Activated CD4-positive, alpha-beta T cell treated with anti-CD3 and anti-CD28 coated beads, Interleukin-2, amount 50 U/mL, for 4 hours (primary cell): ENCODE data around the gene IMMP2L.
"Not testable (repeated sequence)": the region's sequence is repeated elsewhere in the genome, so short reads cannot be mapped to it uniquely, and the experiment has no call there.

Source experiments
- DNase-seq, 2 experiments: peaks; one replicate each; pipeline ENCODE4 v3.0.0-alpha.2; 2020

IMMP2L gene

DNA sequence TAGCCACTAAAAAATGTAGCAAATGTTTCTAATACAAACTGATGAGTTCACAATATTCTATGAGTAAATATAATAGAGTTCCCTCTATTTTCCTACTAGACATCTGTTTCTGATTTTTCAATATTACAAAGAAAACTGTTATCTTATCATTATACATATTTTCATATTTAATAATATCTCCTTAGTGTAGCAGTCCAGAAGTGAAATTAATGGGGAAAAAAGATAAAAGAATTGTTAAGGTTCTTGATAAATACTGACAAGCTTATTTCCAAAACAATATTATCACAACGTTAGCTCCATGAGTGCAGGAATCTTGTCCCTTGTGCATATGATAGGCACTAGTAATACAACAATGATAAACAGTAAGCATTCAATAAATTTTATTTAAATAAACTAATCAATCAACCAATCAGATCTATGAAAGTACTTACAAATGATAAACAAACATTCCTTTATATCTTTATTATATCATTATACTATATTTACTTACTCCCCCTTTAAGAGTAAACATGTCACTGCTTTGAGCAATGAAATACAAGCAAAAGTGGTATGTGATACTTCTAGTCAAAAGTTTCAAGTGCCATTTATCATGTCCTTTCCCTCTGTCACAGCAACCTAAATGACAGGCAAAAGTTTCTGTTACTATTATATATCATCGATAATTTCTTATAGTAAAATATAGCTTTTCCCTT lies 103.1 kb downstream of the IMMP2L start:
- DNase-seq: no peak

DNA sequence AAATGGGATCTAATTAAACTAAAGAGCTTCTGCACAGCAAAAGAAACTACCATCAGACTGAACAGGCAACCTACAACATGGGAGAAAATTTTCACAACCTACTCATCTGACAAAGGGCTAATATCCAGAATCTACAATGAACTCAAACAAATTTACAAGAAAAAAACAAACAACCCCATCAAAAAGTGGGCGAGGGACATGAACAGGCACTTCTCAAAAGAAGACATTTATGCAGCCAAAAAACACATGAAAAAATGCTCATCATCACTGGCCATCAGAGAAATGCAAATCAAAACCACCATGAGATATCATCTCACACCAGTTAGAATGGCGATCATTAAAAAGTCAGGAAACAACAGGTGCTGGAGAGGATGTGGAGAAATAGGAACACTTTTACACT lies 111.6 kb downstream of the IMMP2L start:
- not testable (repeated sequence) for DNase-seq

DNA sequence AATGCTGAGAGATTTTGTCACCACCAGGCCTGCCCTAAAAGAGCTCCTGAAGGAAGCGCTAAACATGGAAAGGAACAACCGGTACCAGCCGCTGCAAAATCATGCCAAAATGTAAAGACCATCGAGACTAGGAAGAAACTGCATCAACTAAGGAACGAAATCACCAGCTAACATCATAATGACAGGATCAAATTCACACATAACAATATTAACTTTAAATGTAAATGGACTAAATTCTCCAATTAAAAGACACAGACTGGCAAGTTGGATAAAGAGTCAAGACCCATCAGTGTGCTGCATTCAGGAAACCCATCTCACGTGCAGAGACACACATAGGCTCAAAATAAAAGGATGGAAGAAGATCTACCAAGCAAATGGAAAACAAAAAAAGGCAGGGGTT lies 114.8 kb downstream of the IMMP2L start:
- not testable (repeated sequence) for DNase-seq

DNA sequence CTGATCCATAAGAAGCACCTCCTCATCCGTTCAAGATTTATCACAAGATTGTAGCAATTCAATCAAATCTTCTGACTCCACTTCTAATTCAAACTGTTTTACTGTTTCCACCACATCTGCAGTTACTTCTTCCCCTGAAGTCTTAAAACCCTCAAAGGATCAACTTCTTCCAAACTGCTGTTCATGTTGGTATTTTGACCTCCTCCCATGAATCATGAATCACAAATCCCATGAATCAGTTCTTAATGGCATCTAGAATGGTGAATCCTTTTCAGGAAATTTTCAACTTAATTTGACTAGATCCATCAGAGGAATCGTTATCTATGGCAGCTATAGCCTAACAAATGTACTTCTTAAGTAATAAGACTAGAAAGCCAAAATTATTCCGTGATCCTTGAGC lies 122.3 kb downstream of the IMMP2L start:
- DNase-seq: no peak

DNA sequence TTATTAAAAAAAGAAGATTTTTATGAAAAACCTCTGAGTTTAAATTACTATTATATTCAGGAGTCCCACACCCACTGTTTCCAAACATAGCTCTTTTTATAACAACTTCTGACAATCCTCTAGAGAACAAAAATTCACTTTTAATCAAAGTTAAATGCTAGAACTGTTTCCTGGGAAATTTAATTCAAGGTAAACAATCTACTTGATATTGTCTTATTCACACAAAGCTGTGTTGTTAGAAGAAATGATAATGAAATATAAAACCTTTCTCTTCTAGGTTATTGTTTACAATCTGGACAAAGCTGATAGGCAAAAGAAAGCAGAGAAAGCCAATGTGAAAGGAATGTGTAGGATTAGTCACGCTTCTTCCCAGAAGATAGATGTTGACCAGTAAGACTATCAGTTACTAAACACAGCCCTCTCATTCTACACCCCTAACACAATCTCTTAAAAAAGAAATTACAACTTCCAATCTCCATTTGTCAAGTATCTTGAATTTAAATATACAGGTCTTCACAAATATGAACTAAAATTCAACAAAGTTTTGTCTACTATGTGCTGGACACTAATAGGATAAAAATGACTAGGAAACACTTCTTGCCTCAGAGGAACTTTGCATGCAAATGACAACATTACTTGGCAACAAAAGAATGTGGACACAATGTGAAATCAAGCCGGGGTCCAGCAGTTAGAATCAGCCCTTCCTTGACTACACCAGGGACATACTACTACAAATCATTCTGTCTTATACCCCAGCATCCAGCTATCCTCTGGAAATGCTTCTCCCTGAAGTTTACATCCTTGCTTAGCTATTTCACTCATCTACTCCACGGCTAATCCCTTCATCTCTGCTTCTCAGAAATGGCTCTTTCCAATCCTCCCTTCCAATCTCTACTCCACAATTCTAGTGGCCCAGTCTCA lies 123.7 kb downstream of the IMMP2L start:
- no peak for DNase-seq

DNA sequence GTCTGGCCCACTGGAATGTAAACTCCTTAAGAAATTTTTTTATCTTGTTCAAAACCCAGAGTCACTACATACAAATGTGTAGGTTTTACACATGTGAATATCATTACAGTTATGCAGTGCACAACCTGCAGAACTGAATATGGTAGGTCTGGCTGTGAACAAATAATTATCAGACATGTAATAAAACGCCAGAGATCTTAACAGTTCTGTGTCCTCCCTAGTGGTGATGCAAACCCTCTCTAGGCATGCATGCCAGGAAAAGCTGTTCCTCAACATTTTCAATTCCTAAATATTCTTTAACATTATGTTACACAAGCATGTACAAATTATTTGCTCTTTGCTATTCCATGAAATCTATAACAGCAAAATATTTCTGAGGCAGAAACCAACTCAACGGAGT lies 124.6 kb downstream of the IMMP2L start:
- no peak for DNase-seq

DNA sequence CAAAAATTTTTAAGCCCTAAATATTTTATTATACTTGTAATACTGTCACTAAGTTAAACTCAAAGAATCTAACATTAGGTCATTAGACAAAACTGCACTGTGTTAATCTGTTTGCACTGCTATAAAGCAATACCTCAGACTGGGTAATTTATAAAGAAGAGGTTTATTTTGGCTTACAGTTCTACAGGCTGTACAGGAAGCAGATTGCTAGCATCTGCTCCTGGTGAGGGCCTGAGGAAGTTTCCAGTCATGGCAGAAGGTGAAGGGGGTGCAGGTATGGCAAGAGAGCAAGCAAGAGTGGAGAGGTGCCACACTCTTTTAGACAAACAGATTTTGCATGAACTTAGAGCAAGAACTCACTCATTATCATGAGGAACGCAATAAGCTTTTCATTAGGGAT lies 125.7 kb downstream of the IMMP2L start:
- no peak for DNase-seq

DNA sequence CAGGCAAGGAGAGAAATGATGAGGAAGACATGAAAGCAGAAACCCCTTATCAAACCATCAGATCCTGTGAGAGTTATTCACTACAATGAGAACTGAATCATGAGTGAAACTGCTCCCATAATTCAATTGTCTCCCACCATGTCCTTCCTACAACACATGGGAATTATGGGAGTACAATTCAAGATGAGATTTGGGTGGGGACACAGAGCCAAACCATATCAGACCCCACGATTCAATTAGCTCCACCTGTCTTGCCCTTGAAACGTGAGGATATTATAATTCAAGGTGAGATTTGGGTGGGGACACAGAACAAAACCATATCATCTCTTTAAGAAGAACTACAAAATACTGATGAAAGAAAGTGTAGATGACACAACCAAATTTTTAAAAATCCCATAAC lies 128.9 kb downstream of the IMMP2L start:
- DNase-seq: no peak

DNA sequence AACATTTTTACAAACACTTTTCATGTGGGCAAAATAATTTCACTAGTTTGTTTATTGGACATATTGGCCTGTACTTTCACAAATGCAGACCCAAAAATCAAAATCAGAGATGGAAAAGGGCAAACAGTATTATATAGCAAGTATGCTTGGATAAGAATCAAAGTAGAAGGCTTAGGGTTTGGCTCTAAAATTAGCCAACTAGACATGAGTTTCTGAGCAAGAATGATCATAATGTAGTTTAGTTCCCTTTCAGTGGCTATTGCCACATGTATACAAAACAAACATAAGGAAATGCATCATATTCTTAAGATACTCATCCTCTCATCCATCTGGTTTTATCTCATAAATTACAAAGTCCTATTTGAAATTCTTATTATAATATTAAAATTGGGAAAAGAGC lies 132.5 kb downstream of the IMMP2L start:
- no peak for DNase-seq

DNA sequence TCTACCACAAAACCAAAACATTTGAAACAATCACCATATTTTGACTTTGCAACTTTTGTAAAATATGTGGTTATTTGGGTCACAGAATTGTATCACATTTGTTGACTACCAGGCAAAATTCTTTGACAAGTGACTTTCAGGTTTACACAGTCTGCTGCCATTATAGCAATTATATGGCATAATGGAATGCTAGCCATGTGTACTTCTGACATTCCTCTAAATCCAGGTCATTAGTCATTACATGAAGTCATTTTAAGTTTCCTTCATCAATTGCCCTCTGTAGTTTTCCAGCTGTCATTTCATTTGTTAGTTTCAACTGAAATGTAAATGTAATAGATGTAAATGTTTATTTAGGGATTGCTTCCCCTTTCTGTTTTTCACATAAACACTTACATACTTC lies 137.5 kb downstream of the IMMP2L start:
- no peak for DNase-seq

DNA sequence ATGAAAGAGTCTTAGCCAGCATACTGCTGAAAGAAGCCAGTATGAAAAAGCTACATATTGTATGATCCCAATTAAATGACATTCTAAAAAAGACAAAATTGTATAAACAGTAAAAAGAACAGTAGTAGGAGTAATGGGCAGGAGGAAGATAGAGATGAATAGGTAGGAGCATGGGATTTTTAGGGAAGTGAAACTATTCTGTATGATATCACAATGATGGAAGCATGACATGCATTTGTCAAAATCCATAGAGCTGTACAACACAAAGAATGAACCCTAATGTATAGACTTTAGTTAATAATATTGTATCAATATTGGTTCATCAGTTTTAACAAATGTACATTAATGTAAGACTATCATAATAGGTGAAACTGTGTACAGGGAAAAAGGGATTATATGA lies 147.9 kb downstream of the IMMP2L start:
- DNase-seq: no peak

DNA sequence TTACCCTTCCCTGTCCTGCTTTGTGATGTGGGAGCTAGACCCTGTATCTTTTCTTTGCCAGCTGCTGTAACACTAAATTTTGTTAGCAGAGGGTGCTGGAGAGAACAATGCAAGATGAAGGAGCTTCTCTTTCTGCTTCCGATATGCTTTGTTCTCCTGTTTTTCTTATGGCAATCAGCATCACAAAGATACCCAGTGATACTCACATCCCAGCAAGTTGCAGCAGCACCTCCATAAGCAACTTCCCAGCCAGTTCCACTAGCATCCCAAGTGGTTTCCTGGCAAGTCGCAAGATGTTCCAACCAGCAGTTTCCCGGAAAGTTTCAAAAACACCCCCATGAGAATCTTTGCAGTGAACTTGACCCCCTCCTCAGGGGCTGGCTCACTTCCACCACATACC lies 148.6 kb downstream of the IMMP2L start:
- no peak for DNase-seq

DNA sequence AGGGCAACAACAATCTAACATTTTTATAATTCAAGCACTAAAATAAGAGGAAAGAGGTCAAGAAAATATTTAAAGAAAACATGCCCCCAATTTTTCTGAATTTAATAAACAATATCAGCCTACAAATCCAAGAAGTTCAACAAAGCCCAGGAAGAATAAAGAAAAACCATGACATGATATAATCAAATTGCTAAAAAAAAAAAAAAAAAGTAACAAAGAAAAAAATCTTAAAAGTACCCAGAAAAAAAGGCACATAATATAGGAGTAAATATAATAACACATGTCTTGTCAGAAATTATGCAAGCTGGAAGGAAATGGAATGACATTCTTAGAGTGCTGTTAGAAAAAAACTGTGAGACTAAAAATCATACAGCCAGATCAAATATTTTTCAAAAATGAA lies 151.4 kb downstream of the IMMP2L start:
- no peak for DNase-seq

DNA sequence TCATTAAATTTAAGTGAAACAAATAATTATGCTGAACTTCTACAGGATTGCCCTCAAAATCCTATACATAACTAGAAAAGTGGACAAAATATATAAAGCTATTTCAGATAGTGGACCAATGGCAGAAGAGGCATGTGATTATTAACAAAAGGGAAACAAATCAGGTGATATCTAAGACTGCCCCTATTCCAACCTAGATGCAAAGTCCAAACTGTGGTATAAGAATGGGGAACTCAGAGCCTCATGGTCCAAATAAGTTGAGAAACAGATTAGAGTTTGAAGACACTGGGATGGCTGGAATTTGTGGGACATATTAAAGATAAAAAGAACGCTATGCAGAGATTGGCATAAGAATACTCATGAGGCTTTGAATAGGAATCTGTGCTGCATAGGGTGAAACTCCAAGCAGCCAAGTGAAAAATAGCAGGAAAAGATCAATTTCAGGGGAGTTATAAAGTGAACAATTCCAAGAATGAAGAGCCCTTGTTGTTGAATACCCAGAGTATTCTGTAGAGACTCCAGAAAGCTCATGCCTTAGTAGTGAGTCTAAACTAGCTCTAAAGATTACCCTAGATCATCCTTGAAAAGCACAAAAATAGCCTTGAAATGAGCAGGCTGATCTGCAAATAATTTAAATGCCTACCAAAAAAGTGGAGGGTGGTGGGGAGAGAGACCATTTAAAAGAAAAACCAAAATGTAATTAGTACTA lies 152.4 kb downstream of the IMMP2L start:
- no peak for DNase-seq

DNA sequence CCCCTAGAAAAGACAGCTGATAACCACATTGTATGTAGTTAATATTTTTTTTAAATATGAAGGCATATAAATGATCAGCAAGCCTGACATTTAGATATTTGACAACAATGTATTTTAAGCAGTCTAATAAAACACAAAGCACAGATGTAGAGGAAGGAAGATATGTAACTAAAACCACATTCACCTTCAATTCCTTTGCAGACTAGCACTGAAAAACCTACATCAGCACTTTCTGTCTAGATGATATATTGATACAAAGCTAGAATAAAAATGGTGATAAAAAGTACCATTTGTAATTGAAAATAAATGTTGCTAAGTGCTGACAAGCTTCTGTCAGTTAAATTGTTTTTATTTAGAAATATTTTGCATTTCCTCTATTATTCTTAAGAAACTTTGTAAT lies 153.6 kb downstream of the IMMP2L start:
- DNase-seq: no peak

DNA sequence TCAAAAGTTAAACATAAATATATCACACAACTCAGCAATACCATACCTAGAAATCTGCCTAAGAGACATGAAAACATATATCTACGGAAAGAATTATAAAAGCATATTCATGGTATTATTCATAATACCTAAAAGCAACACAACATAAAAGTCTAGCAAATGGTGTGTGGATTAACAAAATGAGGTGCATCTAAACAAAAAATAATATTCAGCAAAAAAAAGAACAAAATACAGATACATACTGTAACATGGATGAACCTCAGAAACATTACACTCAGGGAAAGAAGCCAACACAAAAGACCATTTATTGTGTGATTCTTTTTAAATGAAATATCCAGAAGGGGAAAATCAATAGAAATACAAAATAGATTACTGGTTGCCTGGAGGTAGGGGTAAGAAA lies 155.0 kb downstream of the IMMP2L start:
- no peak for DNase-seq

DNA sequence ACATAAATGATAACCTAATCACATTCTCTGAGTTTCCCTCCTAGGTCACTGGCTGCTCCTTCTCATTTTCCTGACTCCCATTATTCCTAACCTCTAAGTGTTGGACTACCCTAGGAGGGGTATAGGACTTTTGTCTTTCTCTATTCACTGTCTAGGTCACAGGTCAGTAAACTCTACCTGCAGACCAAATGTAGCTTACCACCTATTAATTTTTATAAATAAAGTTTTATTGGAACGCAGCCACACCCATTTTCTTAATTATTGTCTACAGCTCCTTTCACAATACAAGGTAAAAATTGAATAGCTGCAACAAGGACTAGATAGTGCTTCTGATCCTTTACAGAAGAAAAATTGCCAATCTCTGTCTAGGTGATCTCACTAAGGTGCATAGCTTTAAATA lies 156.7 kb downstream of the IMMP2L start:
- DNase-seq: no peak

DNA sequence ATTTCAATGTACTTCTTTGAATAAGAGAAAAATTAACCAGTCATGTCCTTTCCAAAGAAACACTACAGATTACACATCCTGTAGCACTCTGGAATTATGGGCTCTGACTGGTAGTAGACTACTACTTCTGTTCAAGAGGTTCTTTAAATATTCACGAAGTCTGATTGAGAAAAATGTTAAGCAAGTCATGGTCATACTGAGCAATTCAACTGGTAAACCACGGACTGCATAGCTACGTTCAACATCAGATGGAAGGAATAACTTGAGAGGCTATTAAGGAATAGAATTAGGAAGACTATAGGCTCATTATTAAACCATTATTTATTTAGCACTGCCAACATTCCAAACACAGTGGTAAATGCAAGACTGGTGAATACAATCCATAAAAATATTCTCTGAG lies 160.8 kb downstream of the IMMP2L start:
- no peak for DNase-seq

DNA sequence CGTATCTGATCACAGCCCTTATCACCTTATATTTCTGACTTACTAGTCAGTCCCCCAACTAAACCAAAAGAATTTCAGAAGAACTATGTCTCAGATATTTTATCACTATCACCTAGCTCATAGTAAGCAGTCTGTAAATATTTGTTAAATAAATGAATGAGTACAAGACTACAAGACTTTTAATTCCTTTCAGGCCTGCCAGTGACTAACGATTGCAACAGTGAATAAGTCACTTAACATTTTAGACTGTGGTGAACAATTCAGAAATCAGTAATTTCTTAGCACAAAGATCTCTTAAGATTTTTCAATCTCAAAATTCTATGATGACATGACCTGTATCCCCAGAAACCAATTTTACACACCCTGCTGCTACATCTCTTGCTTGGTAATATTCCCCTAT lies 162.2 kb downstream of the IMMP2L start:
- DNase-seq: no peak

DNA sequence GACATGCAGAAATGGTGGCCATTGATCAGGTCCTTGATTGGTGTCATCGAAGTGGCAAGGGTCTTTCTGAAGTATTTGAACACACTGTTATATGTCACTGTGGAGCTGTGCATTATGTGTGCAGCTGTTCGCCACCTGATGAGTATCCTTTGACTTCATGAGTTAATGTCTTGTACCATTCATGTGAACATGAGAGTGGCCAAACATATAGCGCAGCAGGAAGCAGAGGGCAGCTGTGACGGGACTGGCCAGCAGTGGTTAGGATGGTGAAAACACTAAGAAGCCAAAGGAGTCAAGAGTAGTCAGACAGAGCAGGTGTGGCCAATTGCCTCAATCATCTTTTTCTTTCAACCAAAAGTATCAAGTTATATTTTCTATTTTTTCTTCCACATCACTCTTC lies 167.4 kb downstream of the IMMP2L start:
- no peak for DNase-seq

DNA sequence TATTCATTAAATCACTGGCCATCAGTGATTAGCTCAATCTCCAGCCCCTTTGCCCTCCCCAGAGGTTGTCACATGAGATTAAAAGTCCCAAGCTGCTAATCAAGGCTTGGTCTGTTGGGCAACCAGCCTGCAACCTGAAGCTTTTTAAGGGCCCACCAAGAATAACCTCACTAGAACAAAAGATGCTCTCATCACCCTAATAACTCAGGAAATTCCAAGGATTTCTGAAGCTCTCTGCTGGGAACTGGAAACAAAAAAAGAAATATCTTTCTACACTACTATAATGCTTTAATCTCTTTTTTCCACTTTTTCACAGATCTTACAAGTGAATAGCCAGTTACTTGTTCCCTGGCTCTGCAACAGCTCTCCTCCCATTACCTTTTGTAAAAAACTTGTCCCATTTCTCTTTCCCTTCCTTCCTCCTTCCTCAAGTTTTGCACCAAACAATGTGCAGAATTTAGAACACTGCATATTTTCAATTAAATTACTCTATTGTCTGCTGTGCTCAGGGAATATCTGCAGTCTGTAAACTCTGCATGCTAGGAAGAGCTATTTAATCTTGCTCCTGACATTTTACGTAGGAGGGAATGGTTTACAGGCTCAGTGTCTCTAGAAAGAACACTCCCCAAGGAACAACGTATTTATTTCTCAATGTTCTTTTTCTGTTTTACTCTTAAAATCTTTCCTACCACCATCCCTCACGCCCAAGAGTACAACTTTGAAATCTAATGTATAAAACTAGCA lies 169.1 kb downstream of the IMMP2L start:
- no peak for DNase-seq

DNA sequence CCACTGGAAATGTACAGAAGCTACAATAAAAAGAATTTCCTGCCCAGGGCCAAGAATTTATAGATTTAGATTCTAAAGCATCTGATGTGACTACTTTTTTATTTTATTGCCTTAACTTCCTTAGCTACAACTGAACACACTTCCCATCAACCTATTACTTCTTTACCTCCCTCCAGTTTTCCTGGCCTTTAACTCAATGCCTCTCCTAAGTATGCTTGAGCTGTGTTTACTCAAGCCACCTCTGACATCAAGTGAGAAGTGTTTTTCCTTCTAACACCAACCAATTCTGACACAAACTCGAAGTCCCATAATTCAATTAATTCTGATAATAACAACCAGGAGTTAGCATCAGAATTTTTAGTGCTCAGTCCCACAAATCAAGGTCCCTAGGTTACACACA lies 170.0 kb downstream of the IMMP2L start:
- no peak for DNase-seq

DNA sequence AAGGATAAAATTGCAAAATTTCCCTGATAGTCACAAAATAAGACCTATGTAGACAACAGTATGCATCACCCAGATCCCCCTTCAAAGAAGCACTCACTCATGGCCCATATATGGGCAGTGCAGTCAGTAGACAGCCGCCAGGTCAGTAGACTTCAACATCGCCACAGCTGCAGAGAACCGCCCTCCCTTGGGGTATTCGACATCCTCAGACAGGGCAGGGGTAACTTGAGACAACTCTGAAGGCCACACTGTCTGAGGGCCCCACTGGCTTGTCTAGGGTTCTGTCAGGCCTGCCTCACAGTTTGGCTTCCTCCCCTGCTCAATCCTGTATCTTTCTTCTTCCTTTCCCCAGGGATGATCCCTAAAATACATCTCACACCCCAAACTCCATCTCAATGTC lies 172.3 kb downstream of the IMMP2L start:
- no peak for DNase-seq
